BLaER1 treated with 17β-estradiol and CSF1 and Interleukin-3, amounts not matched to agents 10 nM and 100 nM (cell line): ENCODE data around the gene REC8.
A peak's percentile ranks its signal among the peaks of the same experiment; 100 is the strongest.

ENCODE experiments used
- H3K27ac ChIP-seq, 11 experiments: shearing (Covaris generic); formaldehyde crosslinking; 2 replicates each; pipeline ENCODE4 v1.8.1; 2022
- H3K27me3 ChIP-seq, 11 experiments: shearing (Covaris generic); formaldehyde crosslinking; 2 replicates each; pipeline ENCODE4 v1.8.1; 2022
- H3K36me3 ChIP-seq, 11 experiments: shearing (Covaris generic); formaldehyde crosslinking; 2 replicates each; pipeline ENCODE4 v1.8.1; 2022
- H3K4me1 ChIP-seq, 10 experiments: shearing (Covaris generic); formaldehyde crosslinking; 2 replicates each; pipeline ENCODE4 v1.8.1; 2022
- H3K4me2 ChIP-seq, 11 experiments: shearing (Covaris generic); formaldehyde crosslinking; 2 replicates each; pipeline ENCODE4 v1.8.1; 2022
- H3K4me3 ChIP-seq, 10 experiments: shearing (Covaris generic); formaldehyde crosslinking; 2 replicates each; pipeline ENCODE4 v1.8.1; 2022
- H3K9ac ChIP-seq, 11 experiments: shearing (Covaris generic); formaldehyde crosslinking; 2 replicates each; pipeline ENCODE4 v1.8.1; 2022
- H3K9me3 ChIP-seq, 11 experiments: shearing (Covaris generic); formaldehyde crosslinking; replicated peaks in 1 of 11; 2 replicates each; pipeline ENCODE4 v1.8.1; 2022
- H4K20me1 ChIP-seq, 11 experiments: shearing (Covaris generic); formaldehyde crosslinking; 2 replicates each; pipeline ENCODE4 v1.8.1; 2022
- Cebpa-rat ChIP-seq, 11 experiments: shearing (Covaris generic); IDR thresholded peaks; 2 replicates each; pipeline ENCODE4 v1.8.1; 2022

The REC8 gene

DNA sequence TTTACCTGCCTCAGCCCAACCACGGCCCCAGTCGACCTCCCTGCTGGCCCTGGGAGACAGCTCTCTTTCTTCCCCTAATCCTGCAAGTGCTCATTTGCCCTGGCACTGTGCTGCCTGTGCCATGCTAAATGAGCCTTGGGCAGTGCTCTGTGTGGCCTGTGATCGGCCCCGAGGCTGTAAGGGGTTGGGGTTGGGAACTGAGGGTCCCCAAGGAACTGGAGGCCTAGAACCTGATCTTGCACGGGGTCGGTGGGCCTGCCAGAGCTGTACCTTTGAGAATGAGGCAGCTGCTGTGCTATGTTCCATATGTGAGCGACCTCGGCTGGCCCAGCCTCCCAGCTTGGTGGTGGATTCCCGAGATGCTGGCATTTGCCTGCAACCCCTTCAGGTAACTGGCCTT lies 21.8 kb upstream of the REC8 start:
- peaks cover 57 to 73% (median 65%) of the 10 kb centered on the region in 11 experiments for H3K36me3 ChIP-seq
- H3K9ac ChIP-seq, result peak overlapping the region in 6 of 11 experiments; percentile 21 to 96 (median 64); a peak in 6 of 22 replicates
- no peaks in the 10 kb centered on the region for H3K27me3 ChIP-seq
- H3K4me2 ChIP-seq, result peak overlapping the region in 1 of 11 experiments; percentile 99; a peak in 1 of 22 replicates
- no peak overlapping the region for H3K27ac ChIP-seq
- no peak for TF ChIP-seq Cebpa-rat (IDR thresholded peaks at IDR 0.05)
- H3K4me1 ChIP-seq, result peaks cover 24 to 50% (median 33%) of the 10 kb centered on the region in 10 experiments
- H3K4me3 ChIP-seq, result no peak overlapping the region
- H3K9me3 ChIP-seq, result no peaks in the 10 kb centered on the region
- H4K20me1 ChIP-seq, result peaks cover 4 to 51% (median 41%) of the 10 kb centered on the region in 11 experiments; a peak in 18 of 22 replicates

DNA sequence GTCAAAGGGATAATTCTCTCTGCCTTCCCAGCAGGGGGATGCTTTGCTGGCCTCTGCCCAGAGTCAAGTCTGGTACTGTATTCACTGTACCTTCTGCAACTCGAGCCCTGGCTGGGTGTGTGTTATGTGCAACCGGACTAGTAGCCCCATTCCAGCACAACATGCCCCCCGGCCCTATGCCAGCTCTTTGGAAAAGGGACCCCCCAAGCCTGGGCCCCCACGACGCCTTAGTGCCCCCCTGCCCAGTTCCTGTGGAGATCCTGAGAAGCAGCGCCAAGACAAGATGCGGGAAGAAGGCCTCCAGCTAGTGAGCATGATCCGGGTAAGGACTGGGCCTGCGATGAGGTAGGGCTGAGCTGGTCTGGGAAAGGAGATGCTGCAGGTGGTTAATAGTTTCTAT lies 21.3 kb upstream of the REC8 start:
- H4K20me1 ChIP-seq, result peaks cover 4 to 50% (median 41%) of the 10 kb centered on the region in 11 experiments; a peak in 18 of 22 replicates
- no peaks in the 10 kb centered on the region for H3K27me3 ChIP-seq
- peaks cover 62 to 74% (median 70%) of the 10 kb centered on the region in 11 experiments for H3K36me3 ChIP-seq

DNA sequence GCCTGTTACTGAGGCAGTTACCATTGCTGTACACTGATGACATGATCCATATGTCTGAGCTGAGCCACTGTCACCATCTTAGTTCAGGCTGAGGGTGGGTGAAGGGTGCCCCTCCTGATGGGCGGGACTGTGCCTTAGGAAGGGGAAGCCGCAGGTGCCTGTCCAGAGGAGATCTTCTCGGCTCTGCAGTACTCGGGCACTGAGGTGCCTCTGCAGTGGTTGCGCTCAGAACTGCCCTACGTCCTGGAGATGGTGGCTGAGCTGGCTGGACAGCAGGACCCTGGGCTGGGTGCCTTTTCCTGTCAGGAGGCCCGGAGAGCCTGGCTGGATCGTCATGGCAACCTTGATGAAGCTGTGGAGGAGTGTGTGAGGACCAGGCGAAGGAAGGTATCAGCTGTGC lies 20.9 kb upstream of the REC8 start:
- Histone ChIP-seq H3K36me3 (peaks cover 66 to 78% (median 74%) of the 10 kb centered on the region in 11 experiments), H3K4me3 (no peak overlapping the region), H3K27ac (no peak overlapping the region), H3K4me2 (no peak overlapping the region), H3K9me3 (no peaks in the 10 kb centered on the region), H3K4me1 (peaks cover 15 to 48% (median 31%) of the 10 kb centered on the region in 10 experiments), H3K9ac (0 out of 22 replicates have a peak overlapping the region, but pooled peaks of 1 of the 11 experiments have one; percentile 1), H4K20me1 (peaks cover 4 to 52% (median 41%) of the 10 kb centered on the region in 11 experiments; a peak in 18 of 22 replicates), H3K27me3 (no peaks in the 10 kb centered on the region)
- no peak for TF ChIP-seq Cebpa-rat (IDR thresholded peaks at IDR 0.05)

More for the DNA sequence above, 21.3 kb upstream of the REC8 start:
- 0 out of 22 replicates have a peak overlapping the region, but pooled peaks of 1 of the 11 experiments have one; percentile 99 for H3K4me2 ChIP-seq
- H3K27ac ChIP-seq, result no peak overlapping the region
- H3K9ac ChIP-seq, result peak overlapping the region in 5 of 11 experiments; percentile 32 to 92 (median 43); a peak in 3 of 22 replicates
- no peak overlapping the region for H3K4me3 ChIP-seq
- no peak for TF ChIP-seq Cebpa-rat (IDR thresholded peaks at IDR 0.05)
- H3K9me3 ChIP-seq, result no peaks in the 10 kb centered on the region
- H3K4me1 ChIP-seq, result peaks cover 19 to 50% (median 33%) of the 10 kb centered on the region in 10 experiments

DNA sequence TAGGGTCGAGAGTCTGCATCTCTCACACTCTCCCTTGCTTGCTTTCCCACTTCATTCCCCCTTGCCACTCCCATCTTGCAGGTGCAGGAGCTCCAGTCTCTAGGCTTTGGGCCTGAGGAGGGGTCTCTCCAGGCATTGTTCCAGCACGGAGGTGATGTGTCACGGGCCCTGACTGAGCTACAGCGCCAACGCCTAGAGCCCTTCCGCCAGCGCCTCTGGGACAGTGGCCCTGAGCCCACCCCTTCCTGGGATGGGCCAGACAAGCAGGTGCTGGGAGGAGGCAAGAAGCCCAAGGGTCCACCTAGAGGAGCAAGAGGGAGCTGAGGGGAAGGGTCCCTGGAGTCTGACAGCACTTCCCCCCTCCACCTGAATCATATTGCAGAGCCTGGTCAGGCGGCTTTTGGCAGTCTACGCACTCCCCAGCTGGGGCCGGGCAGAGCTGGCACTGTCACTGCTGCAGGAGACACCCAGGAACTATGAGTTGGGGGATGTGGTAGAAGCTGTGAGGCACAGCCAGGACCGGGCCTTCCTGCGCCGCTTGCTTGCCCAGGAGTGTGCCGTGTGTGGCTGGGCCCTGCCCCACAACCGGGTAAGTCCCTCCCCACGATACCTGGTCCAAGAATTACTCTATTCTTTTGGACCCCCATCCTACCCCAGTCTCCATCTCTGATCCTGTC lies 20.3 kb upstream of the REC8 start:
- H4K20me1 ChIP-seq, result peaks cover 4 to 52% (median 41%) of the 10 kb centered on the region in 11 experiments; a peak in 18 of 22 replicates
- no peaks in the 10 kb centered on the region for H3K9me3 ChIP-seq
- H3K9ac ChIP-seq, result peak overlapping the region in 2 of 11 experiments; percentile 1 to 10; a peak in 1 of 22 replicates
- H3K36me3 ChIP-seq, result peaks cover 72 to 84% (median 79%) of the 10 kb centered on the region in 11 experiments
- H3K27ac ChIP-seq, result no peak overlapping the region
- H3K4me2 ChIP-seq, result no peak overlapping the region
- H3K27me3 ChIP-seq, result no peaks in the 10 kb centered on the region
- peaks cover 14 to 48% (median 30%) of the 10 kb centered on the region in 10 experiments for H3K4me1 ChIP-seq
- H3K4me3 ChIP-seq, result no peak overlapping the region
- TF ChIP-seq Cebpa-rat (IDR thresholded peaks at IDR 0.05), result no peak

DNA sequence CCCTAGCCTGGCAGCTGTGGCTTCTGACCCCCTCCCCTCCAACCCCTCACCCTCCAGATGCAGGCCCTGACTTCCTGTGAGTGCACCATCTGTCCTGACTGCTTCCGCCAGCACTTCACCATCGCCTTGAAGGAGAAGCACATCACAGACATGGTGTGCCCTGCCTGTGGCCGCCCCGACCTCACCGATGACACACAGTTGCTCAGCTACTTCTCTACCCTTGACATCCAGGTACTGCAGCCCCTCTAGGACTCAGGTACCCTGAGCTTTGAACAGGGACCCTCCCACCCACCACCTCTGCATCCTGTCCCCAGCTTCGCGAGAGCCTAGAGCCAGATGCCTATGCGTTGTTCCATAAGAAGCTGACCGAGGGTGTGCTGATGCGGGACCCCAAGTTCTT lies 16.8 kb upstream of the REC8 start:
- H3K9ac ChIP-seq, result peak overlapping the region in 6 of 11 experiments; percentile 5 to 44 (median 24); a peak in 4 of 22 replicates

DNA sequence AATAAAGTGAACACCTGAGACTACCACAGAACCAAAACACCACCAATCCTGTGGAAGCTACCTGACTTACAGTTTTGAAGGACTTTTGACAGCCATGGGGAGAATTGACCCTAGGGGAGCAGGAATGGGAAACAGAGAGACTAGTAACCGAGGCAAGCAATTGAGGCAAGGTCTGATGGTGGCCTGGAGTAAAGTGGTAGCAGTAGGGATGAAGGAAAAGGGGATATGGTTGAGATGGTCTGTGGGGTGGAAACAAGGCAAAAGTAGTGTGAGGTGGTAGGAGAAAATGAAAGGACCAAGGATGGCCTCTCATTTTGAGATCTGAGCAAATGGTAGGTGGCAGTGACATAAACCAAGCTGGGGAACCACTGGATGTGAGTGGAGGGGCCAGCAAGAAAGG lies 15.0 kb upstream of the REC8 start:
- peak overlapping the region in 2 of 11 experiments; percentile 28 to 32; a peak in 1 of 22 replicates for H3K9ac ChIP-seq
- no peak for TF ChIP-seq Cebpa-rat (IDR thresholded peaks at IDR 0.05)
- no peak overlapping the region for H3K27ac ChIP-seq
- H3K9me3 ChIP-seq, result no peaks in the 10 kb centered on the region
- peaks cover 14 to 37% (median 25%) of the 10 kb centered on the region in 10 experiments for H3K4me1 ChIP-seq
- no peak overlapping the region for H3K4me2 ChIP-seq
- peaks cover 78 to 90% (median 86%) of the 10 kb centered on the region in 11 experiments for H3K36me3 ChIP-seq
- no peak overlapping the region for H3K4me3 ChIP-seq
- H4K20me1 ChIP-seq, result peaks cover 0 to 22% (median 12%) of the 10 kb centered on the region in 11 experiments; a peak in 13 of 22 replicates
- no peaks in the 10 kb centered on the region for H3K27me3 ChIP-seq

More for the DNA sequence above, 16.8 kb upstream of the REC8 start:
- H3K4me1 ChIP-seq, result peaks cover 0 to 28% (median 13%) of the 10 kb centered on the region in 10 experiments; a peak in 15 of 20 replicates
- H3K9me3 ChIP-seq, result no peaks in the 10 kb centered on the region
- no peak for TF ChIP-seq Cebpa-rat (IDR thresholded peaks at IDR 0.05)
- peaks cover 89 to 100% (median 96%) of the 10 kb centered on the region in 11 experiments for H3K36me3 ChIP-seq
- H4K20me1 ChIP-seq, result peaks cover 0 to 39% (median 22%) of the 10 kb centered on the region in 11 experiments; a peak in 14 of 22 replicates
- no peaks in the 10 kb centered on the region for H3K27me3 ChIP-seq
- H3K27ac ChIP-seq, result peak overlapping the region in 1 of 11 experiments; percentile 15; a peak in 1 of 22 replicates
- no peak overlapping the region for H3K4me3 ChIP-seq
- H3K4me2 ChIP-seq, result peak overlapping the region in 3 of 11 experiments; percentile 4 to 11 (median 8); a peak in 1 of 22 replicates

DNA sequence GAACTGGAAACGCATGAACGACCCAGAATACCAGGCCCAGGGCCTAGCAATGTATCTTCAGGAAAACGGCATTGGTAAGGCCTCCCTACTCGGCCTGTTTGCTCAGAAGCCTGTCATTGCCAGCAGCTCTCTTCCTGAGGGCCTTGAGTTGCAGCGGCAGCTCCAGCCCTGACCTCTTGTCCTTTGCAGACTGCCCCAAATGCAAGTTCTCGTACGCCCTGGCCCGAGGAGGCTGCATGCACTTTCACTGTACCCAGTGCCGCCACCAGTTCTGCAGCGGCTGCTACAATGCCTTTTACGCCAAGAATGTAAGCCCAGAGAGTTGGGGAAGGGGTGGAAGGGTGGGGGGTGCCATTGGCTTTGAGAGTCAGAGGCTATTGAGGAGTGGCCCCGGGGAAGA lies 14.5 kb upstream of the REC8 start:
- H3K27me3 ChIP-seq, result no peaks in the 10 kb centered on the region
- peaks cover 74 to 89% (median 83%) of the 10 kb centered on the region in 11 experiments for H3K36me3 ChIP-seq
- no peak for TF ChIP-seq Cebpa-rat (IDR thresholded peaks at IDR 0.05)

DNA sequence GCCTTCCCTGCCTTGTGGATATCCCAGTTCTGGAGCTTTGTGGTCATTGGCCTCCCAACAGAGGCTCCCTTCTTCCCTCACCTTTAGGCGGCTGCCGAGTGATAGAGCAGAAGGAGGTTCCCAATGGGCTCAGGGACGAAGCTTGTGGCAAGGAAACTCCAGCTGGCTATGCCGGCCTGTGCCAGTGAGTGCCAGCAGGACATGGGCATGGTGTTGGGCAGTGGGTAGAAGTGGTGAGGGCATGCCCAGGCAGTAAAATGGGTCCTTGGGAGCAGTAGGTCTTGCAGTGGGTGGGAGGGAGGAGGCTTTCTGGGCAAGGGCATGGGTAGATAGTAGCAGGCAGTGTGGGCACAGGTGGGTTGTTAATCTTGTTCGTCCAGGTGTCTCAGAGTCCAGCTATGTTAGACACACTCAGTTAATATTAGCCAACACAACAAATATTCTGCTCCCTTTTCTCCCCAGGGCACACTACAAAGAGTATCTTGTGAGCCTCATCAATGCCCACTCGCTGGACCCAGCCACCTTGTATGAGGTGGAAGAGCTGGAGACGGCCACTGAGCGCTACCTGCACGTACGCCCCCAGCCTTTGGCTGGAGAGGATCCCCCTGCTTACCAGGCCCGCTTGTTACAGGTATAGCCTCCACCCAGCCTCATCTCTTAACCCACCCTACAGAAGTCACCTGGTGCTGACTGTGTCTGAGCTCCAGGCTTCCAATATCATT lies 11.9 kb upstream of the REC8 start:
- peaks cover 73 to 91% (median 85%) of the 10 kb centered on the region in 11 experiments for H3K36me3 ChIP-seq
- peak overlapping the region in 7 of 11 experiments; percentile 74 to 100 (median 98); a peak in 10 of 22 replicates for H3K4me2 ChIP-seq
- TF ChIP-seq Cebpa-rat (IDR thresholded peaks at IDR 0.05), result no peak
- H4K20me1 ChIP-seq, result peaks cover 0 to 40% (median 12%) of the 10 kb centered on the region in 11 experiments; a peak in 16 of 22 replicates
- peak overlapping the region in 5 of 11 experiments; percentile 76 to 94 (median 92); a peak in 6 of 22 replicates for H3K9ac ChIP-seq
- peak overlapping the region in 9 of 11 experiments; percentile 48 to 97 (median 91); a peak in 13 of 22 replicates for H3K27ac ChIP-seq
- H3K4me3 ChIP-seq, result no peak overlapping the region
- no peaks in the 10 kb centered on the region for H3K9me3 ChIP-seq
- no peaks in the 10 kb centered on the region for H3K27me3 ChIP-seq
- peaks cover 25 to 55% (median 39%) of the 10 kb centered on the region in 10 experiments for H3K4me1 ChIP-seq

More for the DNA sequence above, 14.5 kb upstream of the REC8 start:
- H3K9ac ChIP-seq, result 0 out of 22 replicates have a peak overlapping the region, but pooled peaks of 2 of the 11 experiments have one; percentile 28 to 32
- H3K27ac ChIP-seq, result no peak overlapping the region
- no peaks in the 10 kb centered on the region for H3K9me3 ChIP-seq
- H3K4me2 ChIP-seq, result no peak overlapping the region
- H4K20me1 ChIP-seq, result peaks cover 0 to 17% (median 11%) of the 10 kb centered on the region in 11 experiments; a peak in 12 of 22 replicates
- no peak overlapping the region for H3K4me3 ChIP-seq
- H3K4me1 ChIP-seq, result peaks cover 19 to 42% (median 30%) of the 10 kb centered on the region in 10 experiments
